GM12801 (cell line): ENCODE data around the gene GCAT.

Experiments used
- CTCF ChIP-seq: IDR thresholded peaks from one replicate; pipeline ENCODE4 v1.5.1; 2011; ENCODE audit warnings: control low read depth; ENCODE audit not compliant: insufficient read length; ENCODE audit errors: extremely low read depth

GCAT gene

GRCh38 chr22:37805810-37806277 lies 1.9 kb upstream of the GCAT start:
- TF ChIP-seq CTCF = no peak

- no peak for TF ChIP-seq CTCF
Measured at GRCh38 chr22:37806409-37807333, 1.1 kb upstream of the GCAT start.

- TF ChIP-seq CTCF = no peak
Measured at GRCh38 chr22:37808294-37808657, 542 bp downstream of the GCAT start.

- no peak for TF ChIP-seq CTCF
Measured at GRCh38 chr22:37809672-37810333, 2.1 kb downstream of the GCAT start.

GRCh38 chr22:37811867-37812266 lies 4.1 kb downstream of the GCAT start:
- TF ChIP-seq CTCF = no peak

- no peak for TF ChIP-seq CTCF
Measured at GRCh38 chr22:37812869-37813678, 5.3 kb downstream of the GCAT start.

- no peak for TF ChIP-seq CTCF
Measured at GRCh38 chr22:37815593-37815992, 7.9 kb downstream of the GCAT start.
